Mesothelial cell of epicardium (in vitro differentiated cells): ENCODE data around the gene ZFYVE28. TPM values are rescaled to one million over a fixed set of nuclear protein-coding genes. Genes with fewer than 3 reads are reported as not detected.

ENCODE experiments used
- DNase-seq, 2 experiments: peaks; one replicate each; pipeline ENCODE4 v3.0.0; 2021; ENCODE audit warnings: low spot score in 2 of 2; ENCODE audit not compliant: unreplicated experiment in 2 of 2
- H3K27ac Mint-ChIP-seq: 2 replicates; pipeline ENCODE4 v1.8.0; 2021; ENCODE audit warnings: mixed read lengths
- H3K27me3 Mint-ChIP-seq: 2 replicates; pipeline ENCODE4 v1.8.0; 2021; ENCODE audit warnings: low read depth, mixed read lengths
- H3K36me3 Mint-ChIP-seq: 2 replicates; pipeline ENCODE4 v1.8.0; 2021; ENCODE audit warnings: mixed read lengths
- H3K4me1 Mint-ChIP-seq: 2 replicates; pipeline ENCODE4 v1.8.0; 2021; ENCODE audit warnings: mixed read lengths
- H3K4me3 Mint-ChIP-seq: 2 replicates; pipeline ENCODE4 v1.8.0; 2021; ENCODE audit warnings: mild to moderate bottlenecking, moderate library complexity, mixed read lengths
- H3K9me3 Mint-ChIP-seq: 2 replicates; pipeline ENCODE4 v1.8.0; 2021; ENCODE audit warnings: mixed read lengths
- total RNA-seq: library from RNA; stranded (reverse); gene quantifications from 3 replicates; pipeline ENCODE4 v1.2.1, GENCODE V29; 2021
- TF ChIP-seq, protein P1 (sequence below): fragments of 200-600 bp; sonication (generic); IDR thresholded peaks from one replicate; pipeline ENCODE4 v1.5.0; 2021; ENCODE audit warnings: antibody characterized with exemption; ENCODE audit not compliant: unreplicated experiment

The ZFYVE28 gene
- total RNA-seq, 1 donor from 2014 or later: 0.51 TPM

DNA sequence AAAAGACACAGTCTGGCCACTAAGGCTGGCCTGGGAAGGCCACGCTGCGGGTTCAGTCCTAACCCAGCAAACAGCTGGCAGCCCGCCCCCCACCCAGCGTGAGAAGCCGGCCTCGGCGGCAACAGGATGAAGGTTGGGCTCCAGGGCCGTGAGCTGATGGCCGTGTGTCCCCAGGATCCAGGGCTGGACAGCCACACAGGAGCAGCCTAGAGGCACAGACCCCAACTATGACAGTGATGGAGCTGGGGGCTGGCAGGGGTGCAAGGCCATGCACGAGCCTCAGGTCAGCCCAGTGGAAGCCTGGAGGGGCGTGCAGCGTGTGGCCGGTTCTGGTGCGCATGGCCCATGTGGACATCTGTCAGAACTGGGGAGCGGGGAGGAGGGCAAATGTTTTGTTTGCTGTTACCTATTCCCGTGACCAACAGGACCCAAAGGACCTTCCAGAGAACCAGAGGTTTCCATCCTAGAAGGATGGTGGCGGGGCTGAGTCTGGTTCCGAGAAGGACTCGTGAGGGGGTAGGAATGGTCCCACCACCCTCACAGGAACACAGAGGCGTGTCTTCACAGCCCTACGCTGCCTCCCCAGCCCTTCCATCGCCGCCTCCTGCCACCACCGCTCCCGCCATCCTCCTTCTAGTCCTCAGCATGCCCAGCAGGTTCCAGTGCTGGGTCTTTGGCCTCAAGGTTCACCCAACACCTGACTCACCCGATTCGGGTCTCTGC lies 46.5 kb downstream of the ZFYVE28 start:
- TF ChIP-seq, protein P1, sequence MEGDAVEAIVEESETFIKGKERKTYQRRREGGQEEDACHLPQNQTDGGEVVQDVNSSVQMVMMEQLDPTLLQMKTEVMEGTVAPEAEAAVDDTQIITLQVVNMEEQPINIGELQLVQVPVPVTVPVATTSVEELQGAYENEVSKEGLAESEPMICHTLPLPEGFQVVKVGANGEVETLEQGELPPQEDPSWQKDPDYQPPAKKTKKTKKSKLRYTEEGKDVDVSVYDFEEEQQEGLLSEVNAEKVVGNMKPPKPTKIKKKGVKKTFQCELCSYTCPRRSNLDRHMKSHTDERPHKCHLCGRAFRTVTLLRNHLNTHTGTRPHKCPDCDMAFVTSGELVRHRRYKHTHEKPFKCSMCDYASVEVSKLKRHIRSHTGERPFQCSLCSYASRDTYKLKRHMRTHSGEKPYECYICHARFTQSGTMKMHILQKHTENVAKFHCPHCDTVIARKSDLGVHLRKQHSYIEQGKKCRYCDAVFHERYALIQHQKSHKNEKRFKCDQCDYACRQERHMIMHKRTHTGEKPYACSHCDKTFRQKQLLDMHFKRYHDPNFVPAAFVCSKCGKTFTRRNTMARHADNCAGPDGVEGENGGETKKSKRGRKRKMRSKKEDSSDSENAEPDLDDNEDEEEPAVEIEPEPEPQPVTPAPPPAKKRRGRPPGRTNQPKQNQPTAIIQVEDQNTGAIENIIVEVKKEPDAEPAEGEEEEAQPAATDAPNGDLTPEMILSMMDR: no peak
- DNase-seq: no peak
- Mint-ChIP-seq H3K4me3 (no peak overlapping the region), H3K36me3 (no peaks in the 10 kb centered on the region), H3K9me3 (peaks cover 13% of the 10 kb centered on the region), H3K27ac (no peak overlapping the region), H3K4me1 (peaks cover under 1% of the 10 kb centered on the region), H3K27me3 (peaks cover 23% of the 10 kb centered on the region)

DNA sequence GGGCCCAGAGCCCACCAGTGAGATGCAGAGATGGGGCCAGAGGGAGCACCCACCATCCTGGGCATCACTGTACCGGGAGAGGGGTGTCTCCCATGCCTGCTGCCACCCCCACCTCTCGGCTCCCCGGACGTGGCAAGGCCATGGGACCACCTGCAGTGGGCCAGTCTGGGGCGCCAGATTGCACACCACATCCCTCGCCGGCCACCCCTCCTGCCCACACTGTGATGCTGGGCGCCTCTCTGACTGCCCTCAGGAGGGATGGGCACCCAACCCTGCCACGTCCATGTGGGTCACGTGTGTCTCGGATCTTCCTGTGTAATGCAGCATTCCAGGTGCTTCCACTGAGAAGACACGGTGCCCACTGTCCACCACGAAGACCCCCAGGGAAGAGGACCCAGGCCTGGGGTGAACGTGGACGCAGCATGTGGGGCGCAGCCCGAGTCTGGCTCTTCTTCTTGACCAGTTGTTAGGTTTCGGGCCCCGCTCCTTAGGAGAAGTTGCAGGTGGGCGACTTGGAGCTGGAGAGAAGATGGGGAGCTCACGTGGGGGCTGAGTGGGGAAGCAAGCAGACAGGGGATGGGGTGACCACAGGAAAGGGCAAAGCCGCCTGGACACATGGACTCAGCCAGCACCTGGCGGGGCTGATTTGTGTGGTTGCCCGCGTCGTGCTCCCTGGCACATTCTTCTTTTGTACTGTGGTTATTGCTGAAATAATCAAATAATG lies 47.7 kb downstream of the ZFYVE28 start:
- DNase-seq: no peak
- Mint-ChIP-seq H3K4me3 (no peak overlapping the region), H3K36me3 (no peaks in the 10 kb centered on the region), H3K27me3 (peaks cover 23% of the 10 kb centered on the region), H3K27ac (no peak overlapping the region), H3K4me1 (peaks cover 2% of the 10 kb centered on the region), H3K9me3 (peaks cover 13% of the 10 kb centered on the region)
- TF ChIP-seq, protein P1: no peak

DNA sequence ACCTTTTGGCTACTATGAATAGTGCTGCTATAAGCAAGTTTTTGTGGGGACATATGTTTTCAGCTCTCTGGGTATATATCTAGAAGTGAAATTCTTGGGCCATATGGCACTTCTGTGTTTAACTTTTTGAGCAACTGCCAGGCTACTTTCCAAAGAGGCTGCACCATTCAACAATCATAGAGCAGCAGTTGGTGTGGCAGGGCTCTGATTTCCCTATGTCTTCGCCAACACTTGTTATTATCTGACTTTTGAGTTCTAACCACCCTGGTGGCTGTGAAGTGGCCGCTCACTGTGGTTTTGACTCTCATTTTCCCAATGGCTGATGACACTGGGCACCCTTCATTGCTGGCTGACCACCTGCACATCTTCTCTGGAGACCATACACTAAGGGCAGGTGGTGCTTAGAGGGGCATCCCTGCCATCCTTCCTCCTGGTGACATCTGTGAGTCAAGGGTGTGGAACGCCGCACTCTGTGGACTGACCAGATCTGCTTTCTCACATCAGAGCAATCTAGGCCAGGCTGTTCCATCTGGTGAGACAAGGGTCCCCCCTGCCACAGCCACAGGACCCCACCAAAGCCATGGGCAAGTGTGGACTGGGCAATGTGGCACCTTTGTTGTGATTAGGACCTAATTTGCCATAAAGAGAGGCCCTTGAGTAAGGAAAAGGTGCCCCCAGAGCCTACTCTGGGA lies 49.6 kb downstream of the ZFYVE28 start:
- H3K4me1 Mint-ChIP-seq: peaks cover 2% of the 10 kb centered on the region
- H3K36me3 Mint-ChIP-seq: no peaks in the 10 kb centered on the region
- DNase-seq: no peak
- no peak overlapping the region for H3K27ac Mint-ChIP-seq
- TF ChIP-seq, protein P1: no peak
- H3K4me3 Mint-ChIP-seq: no peak overlapping the region
- H3K9me3 Mint-ChIP-seq: peaks cover 11% of the 10 kb centered on the region
- H3K27me3 Mint-ChIP-seq: peaks cover 10% of the 10 kb centered on the region

DNA sequence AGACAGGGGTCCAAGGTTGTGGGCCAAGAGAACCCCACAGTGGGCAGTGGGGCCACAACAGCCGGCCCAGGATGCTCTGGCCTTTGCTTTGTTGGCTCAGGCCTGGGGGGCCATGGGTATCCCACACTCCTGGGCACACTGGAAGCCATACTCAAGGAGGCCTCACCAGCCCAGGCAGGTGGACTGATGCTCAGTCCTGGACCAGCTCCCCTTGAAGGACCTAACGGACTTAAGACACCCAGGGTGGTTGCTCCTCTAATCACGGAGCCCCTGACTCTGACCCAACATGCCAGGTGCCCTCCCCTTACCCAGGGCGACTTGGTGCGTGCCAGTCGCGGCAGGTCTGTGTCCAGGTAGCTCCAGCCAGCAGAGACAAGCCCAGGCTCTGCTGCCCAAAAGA lies 50.8 kb downstream of the ZFYVE28 start:
- no peak for DNase-seq
- Mint-ChIP-seq H3K4me3 (no peak overlapping the region), H3K4me1 (peaks cover 2% of the 10 kb centered on the region), H3K36me3 (no peaks in the 10 kb centered on the region), H3K27me3 (peaks cover 5% of the 10 kb centered on the region), H3K27ac (no peak overlapping the region), H3K9me3 (peaks cover 5% of the 10 kb centered on the region)
- TF ChIP-seq, protein P1: no peak

DNA sequence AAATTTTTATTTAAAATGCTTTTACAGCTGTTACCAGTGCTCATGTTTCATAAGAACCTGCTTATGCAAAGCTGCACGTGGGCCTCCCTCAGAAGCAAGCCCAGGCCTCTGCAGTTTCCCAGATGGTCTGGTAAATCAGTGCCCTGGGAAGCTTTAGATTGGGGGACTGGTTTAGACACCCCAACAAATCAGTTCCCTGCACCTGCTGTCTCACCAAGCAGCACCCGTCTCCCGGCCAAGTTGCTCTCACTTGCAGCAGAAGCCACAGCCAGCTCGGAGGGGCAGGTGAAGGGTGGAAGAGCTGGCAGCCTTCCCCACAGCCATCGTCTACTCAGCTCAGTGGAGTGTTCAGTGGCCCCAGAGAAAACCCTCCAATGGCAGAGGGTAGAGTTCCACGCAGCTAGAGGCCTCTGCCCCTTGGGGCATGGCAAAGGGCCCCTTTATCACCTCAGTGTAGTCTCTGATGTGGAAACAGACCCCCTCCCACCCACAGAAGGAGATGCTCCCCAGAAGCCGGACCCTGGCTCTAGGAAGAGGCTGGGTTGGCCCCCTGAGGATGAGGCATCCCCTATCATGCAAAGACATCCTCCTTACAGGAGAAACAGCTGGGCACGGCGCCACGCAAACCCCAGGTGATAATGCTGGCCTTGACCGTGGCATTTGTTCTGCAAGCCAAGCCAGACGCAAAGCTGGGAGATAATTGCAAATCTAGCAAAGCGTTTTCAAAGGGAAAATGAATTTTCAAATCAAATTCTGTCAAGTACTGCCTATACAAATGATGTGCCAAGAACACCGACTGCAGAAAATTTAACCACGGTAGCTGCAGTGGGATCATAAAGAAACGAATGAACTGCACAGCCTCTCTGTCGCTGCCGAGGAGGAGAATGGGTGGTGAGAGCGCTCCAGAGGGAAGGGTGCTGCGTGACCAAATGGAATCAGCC lies 51.9 kb downstream of the ZFYVE28 start:
- peaks cover 2% of the 10 kb centered on the region for H3K4me1 Mint-ChIP-seq
- H3K36me3 Mint-ChIP-seq: no peaks in the 10 kb centered on the region
- peaks cover 5% of the 10 kb centered on the region for H3K9me3 Mint-ChIP-seq
- no peak for DNase-seq
- TF ChIP-seq, protein P1: no peak
- H3K27ac Mint-ChIP-seq: no peak overlapping the region
- H3K27me3 Mint-ChIP-seq: peaks cover 5% of the 10 kb centered on the region
- no peak overlapping the region for H3K4me3 Mint-ChIP-seq
